ENCODE data around the gene CCDC183. TPM values are rescaled to one million over a fixed set of nuclear protein-coding genes. Genes with fewer than 3 reads are reported as not detected.

CCDC183 gene
- total and polyA plus RNA-seq, 7 donors, result 0.71 to 3.5 (median 2.2) TPM; not detected in 1

DNA sequence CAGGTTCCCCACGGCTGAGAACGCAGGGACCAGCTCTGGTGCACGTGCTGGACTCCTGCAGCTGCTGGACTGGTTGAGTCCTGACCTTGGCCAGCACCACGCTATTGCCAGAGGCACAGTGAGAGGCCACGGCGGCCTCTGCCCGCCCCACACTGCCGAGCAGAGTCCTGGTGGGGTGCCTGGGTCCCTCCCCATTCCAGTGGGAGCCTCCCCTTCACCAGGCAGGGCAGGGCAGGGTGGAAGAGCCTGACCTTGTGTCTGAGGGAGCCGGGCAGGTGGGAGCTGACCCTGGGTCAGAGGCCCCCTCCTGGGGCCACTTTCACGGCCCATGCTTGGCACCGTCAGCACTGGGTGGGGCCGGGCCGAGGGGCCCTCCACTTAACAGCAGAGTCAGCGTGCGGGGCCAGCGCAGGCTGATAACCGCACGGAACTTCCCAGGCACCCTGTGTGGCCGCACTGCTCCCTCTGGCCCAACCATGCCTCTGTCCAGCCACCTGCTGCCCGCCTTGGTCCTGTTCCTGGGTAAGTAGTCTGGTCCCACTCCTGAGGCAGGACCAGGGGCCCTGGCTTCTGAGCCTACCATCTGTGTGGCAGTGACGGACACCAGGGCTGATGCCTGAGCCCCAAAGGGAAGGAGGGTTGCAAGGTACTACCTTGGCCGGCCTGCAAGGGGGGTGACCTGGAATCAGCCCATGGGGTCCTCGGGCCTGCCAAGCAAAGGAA, 56.0 kb downstream of the CCDC183 start, which contains the start of gene MAMDC4:
Gene MAMDC4, plus strand, starts transcription at position 406 of the 723 bp plus-strand sequence. Its CDS starts 71 bp downstream, at position 477.
- no peaks in the 10 kb centered on the region for H3K9me3 ChIP-seq
- intact Hi-C loops (cut with DNase I), result loop anchor here (2.0 kb wide), 1 partner anchor 13 kb away; no protein-coding TSS in a partner anchor
- 68 to 79% methylated on average over 23 of the region's 23 CpGs for whole genome bisulfite sequencing, 2 donors
- H3K27me3 ChIP-seq, result peaks cover 4 to 15% (median 14%) of the 10 kb centered on the region in 3 donors
- no peak for DNase-seq
- peaks cover 0 to 6% (median 0%) of the 10 kb centered on the region in 4 donors for H3K36me3 ChIP-seq
- H3K4me1 ChIP-seq, result peaks cover 0 to 32% (median 32%) of the 10 kb centered on the region in 4 donors
- no peak within 1 kb of the TSS for H3K27ac ChIP-seq
- H3K4me3 ChIP-seq, result no peak within 1 kb of the TSS
- no peak for TF ChIP-seq EP300 (IDR thresholded peaks at IDR 0.05)
- no peak for TF ChIP-seq POLR2A (IDR thresholded peaks at IDR 0.05)
- TF ChIP-seq, protein P1, sequence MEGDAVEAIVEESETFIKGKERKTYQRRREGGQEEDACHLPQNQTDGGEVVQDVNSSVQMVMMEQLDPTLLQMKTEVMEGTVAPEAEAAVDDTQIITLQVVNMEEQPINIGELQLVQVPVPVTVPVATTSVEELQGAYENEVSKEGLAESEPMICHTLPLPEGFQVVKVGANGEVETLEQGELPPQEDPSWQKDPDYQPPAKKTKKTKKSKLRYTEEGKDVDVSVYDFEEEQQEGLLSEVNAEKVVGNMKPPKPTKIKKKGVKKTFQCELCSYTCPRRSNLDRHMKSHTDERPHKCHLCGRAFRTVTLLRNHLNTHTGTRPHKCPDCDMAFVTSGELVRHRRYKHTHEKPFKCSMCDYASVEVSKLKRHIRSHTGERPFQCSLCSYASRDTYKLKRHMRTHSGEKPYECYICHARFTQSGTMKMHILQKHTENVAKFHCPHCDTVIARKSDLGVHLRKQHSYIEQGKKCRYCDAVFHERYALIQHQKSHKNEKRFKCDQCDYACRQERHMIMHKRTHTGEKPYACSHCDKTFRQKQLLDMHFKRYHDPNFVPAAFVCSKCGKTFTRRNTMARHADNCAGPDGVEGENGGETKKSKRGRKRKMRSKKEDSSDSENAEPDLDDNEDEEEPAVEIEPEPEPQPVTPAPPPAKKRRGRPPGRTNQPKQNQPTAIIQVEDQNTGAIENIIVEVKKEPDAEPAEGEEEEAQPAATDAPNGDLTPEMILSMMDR (IDR thresholded peaks at IDR 0.05), result no peak
- TF ChIP-seq POLR2AphosphoS5 (IDR thresholded peaks at IDR 0.05), result no peak

DNA sequence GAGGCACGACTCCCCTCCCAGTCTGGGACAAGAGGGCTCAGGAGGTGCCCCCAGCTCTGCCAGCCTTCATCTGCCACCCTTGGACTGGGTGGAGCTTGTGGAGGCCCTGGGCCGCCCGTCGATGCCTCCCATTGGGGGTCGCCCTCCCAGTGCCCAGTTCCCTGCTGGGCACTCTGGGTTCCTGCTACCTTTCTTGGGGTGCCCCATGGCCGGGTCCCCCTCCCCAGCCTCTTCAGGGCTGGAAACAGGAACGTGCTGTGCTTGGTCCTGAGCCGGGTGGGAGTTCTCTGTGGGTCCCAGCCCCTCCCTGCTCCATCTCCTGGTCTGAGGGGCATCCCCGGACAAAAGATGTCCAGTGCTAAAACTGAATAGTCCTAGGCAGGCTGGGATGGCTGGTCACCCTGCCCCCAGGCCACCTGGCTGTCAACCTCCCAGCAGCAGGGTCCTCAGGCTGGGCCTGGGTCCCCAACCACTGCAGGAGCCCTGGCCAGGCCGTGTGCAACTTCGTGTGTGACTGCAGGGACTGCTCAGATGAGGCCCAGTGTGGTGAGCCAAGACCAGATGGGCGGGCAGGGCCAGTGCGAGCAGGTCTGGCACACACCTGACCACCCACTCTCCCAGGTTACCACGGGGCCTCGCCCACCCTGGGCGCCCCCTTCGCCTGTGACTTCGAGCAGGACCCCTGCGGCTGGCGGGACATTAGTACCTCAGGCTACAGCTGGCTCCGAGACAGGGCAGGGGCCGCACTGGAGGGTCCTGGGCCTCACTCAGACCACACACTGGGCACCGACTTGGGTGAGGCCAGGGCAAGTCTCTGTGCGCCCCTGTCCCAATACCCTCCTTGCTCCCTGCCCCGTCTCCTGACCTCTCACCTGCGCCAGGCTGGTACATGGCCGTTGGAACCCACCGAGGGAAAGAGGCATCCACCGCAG, 56.8 kb downstream of the CCDC183 start:
- peaks cover 0 to 7% (median 6%) of the 10 kb centered on the region in 3 donors for H3K27me3 ChIP-seq
- no peak overlapping the region for H3K4me3 ChIP-seq
- peaks cover 0 to 6% (median 0%) of the 10 kb centered on the region in 4 donors for H3K36me3 ChIP-seq
- H3K9me3 ChIP-seq, result no peaks in the 10 kb centered on the region
- DNase-seq, result peak; percentile 60
- TF ChIP-seq POLR2A (IDR thresholded peaks at IDR 0.05) (no peak), POLR2AphosphoS5 (IDR thresholded peaks at IDR 0.05) (no peak), EP300 (IDR thresholded peaks at IDR 0.05) (no peak)
- TF ChIP-seq, protein P1 (IDR thresholded peaks at IDR 0.05), result no peak
- peaks cover 0 to 24% (median 24%) of the 10 kb centered on the region in 4 donors for H3K4me1 ChIP-seq
- WGBS, 2 donors, result 82 to 88% methylated on average over 29 of the region's 29 CpGs
- no peak overlapping the region for H3K27ac ChIP-seq
- intact Hi-C loops (cut with DNase I), result no loop called here

GRCh38 chr9:136853596-136854112, 57.5 kb downstream of the CCDC183 start:
- no peak overlapping the region for H3K4me3 ChIP-seq
- 82 to 85% methylated on average over 18 of the region's 18 CpGs for whole genome bisulfite sequencing, 2 donors
- TF ChIP-seq, protein P1 (IDR thresholded peaks at IDR 0.05), result no peak
- TF ChIP-seq POLR2A (IDR thresholded peaks at IDR 0.05), result no peak
- TF ChIP-seq POLR2AphosphoS5 (IDR thresholded peaks at IDR 0.05), result no peak
- no peak for TF ChIP-seq EP300 (IDR thresholded peaks at IDR 0.05)
- intact Hi-C loops (cut with DNase I), result no loop called here
- peaks cover 0 to 6% (median 0%) of the 10 kb centered on the region in 4 donors for H3K36me3 ChIP-seq
- peak; percentile 61 for DNase-seq
- H3K27ac ChIP-seq, result no peak overlapping the region
- H3K4me1 ChIP-seq, result peaks cover 0 to 24% (median 19%) of the 10 kb centered on the region in 4 donors
- no peaks in the 10 kb centered on the region for H3K27me3 ChIP-seq
- H3K9me3 ChIP-seq, result no peaks in the 10 kb centered on the region

DNA sequence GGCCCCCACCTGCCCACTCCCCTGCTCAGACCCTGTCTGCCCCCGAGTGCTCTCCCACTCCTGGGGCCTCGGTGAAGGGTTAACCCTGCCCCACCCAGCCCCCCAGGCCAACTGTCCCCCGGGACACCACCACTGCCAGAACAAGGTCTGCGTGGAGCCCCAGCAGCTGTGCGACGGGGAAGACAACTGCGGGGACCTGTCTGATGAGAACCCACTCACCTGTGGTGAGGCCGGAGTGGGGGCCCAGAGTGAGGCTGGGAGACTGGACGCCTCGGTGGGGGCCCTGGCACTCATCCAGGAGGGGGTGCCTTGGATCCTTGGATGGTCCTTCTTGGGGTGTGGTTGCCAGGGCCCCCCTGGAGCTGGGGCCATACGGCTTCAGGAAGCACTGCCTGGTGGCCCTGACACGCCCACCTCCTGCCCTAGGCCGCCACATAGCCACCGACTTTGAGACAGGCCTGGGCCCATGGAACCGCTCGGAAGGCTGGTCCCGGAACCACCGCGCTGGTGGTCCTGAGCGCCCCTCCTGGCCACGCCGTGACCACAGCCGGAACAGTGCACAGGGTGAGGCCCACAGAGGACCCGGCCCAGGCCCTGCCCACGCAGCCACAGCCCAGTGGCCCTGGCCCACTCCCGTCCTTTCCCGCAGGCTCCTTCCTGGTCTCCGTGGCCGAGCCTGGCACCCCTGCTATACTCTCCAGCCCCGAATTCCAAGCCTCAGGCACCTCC, 58.1 kb downstream of the CCDC183 start:
- intact Hi-C loops (cut with DNase I), result no loop called here
- H3K36me3 ChIP-seq, result peaks cover 0 to 6% (median 0%) of the 10 kb centered on the region in 4 donors
- H3K27me3 ChIP-seq, result no peaks in the 10 kb centered on the region
- H3K4me3 ChIP-seq, result no peak overlapping the region
- H3K9me3 ChIP-seq, result no peaks in the 10 kb centered on the region
- WGBS, 2 donors, result 64 to 72% methylated on average over 30 of the region's 30 CpGs
- DNase-seq, result peak; percentile 67
- peaks cover 0 to 30% (median 24%) of the 10 kb centered on the region in 4 donors for H3K4me1 ChIP-seq
- no peak overlapping the region for H3K27ac ChIP-seq
- TF ChIP-seq POLR2A (IDR thresholded peaks at IDR 0.05), result no peak
- no peak for TF ChIP-seq EP300 (IDR thresholded peaks at IDR 0.05)
- no peak for TF ChIP-seq POLR2AphosphoS5 (IDR thresholded peaks at IDR 0.05)
- TF ChIP-seq, protein P1 (IDR thresholded peaks at IDR 0.05), result no peak

Data from sigmoid colon (tissue), 7 donors.